Activated CD8-positive, alpha-beta T cell treated with anti-CD3 and anti-CD28 coated beads for 36 hours (primary cell): ENCODE results near the gene RNF157. TPM values are rescaled to one million over a fixed set of nuclear protein-coding genes. Genes with fewer than 3 reads are reported as not detected.

Experiments used
- ATAC-seq: fragments of 200-7000 bp; cut with Tn5 transposase; one replicate; pipeline ENCODE4 v1.10.0; 2021; ENCODE audit warnings: mild to moderate bottlenecking, moderate library complexity
- CTCF ChIA-PET: fragments of 350-600 bp; sonication (Branson Sonifier 250); formaldehyde crosslinking; loops from one replicate; lab custom pipeline; 2021; ENCODE audit warnings: antibody characterized with exemption; lab: Charles Lee
- POLR2A ChIA-PET: fragments of 350-600 bp; sonication (Branson Sonifier 250); formaldehyde crosslinking; loops from one replicate; lab custom pipeline; 2021; ENCODE audit warnings: antibody characterized with exemption; lab: Charles Lee
- DNase-seq: peaks from one replicate; pipeline ENCODE4 v3.0.0-alpha.2; 2020
- H3K27ac Mint-ChIP-seq: one replicate; pipeline ENCODE4 v1.8.0; 2021; ENCODE audit warnings: mild to moderate bottlenecking, mixed read lengths
- H3K27me3 Mint-ChIP-seq: one replicate; pipeline ENCODE4 v1.8.0; 2021; ENCODE audit warnings: mixed read lengths
- H3K36me3 Mint-ChIP-seq: one replicate; pipeline ENCODE4 v1.8.0; 2021; ENCODE audit warnings: low read depth, mixed read lengths
- H3K4me1 Mint-ChIP-seq: one replicate; pipeline ENCODE4 v1.8.0; 2021; ENCODE audit warnings: low read depth, mixed read lengths
- H3K4me3 Mint-ChIP-seq: one replicate; pipeline ENCODE4 v1.8.0; 2021; ENCODE audit warnings: mild to moderate bottlenecking, moderate library complexity, mixed read lengths
- H3K9me3 Mint-ChIP-seq: one replicate; pipeline ENCODE4 v1.8.0; 2021; ENCODE audit warnings: mixed read lengths
- CTCF ChIP-seq: fragments of 200-600 bp; IDR thresholded peaks from one replicate; pipeline ENCODE4 v1.8.0; 2022; ENCODE audit warnings: antibody characterized with exemption, mild to moderate bottlenecking
- intact Hi-C: fragments of 100-400 bp; cut with micrococcal nuclease; formaldehyde crosslinking; loops from one replicate; pipeline ENCODE4 v1.10.0; 2022
- total RNA-seq, 2 experiments: library from RNA; stranded (reverse); gene quantifications; one replicate each; pipeline ENCODE4 v1.2.3, GENCODE V29; 2021

The RNF157 gene
- total RNA-seq, 2 experiments from 2014 or later, result 37.2 to 44.5 TPM

DNA sequence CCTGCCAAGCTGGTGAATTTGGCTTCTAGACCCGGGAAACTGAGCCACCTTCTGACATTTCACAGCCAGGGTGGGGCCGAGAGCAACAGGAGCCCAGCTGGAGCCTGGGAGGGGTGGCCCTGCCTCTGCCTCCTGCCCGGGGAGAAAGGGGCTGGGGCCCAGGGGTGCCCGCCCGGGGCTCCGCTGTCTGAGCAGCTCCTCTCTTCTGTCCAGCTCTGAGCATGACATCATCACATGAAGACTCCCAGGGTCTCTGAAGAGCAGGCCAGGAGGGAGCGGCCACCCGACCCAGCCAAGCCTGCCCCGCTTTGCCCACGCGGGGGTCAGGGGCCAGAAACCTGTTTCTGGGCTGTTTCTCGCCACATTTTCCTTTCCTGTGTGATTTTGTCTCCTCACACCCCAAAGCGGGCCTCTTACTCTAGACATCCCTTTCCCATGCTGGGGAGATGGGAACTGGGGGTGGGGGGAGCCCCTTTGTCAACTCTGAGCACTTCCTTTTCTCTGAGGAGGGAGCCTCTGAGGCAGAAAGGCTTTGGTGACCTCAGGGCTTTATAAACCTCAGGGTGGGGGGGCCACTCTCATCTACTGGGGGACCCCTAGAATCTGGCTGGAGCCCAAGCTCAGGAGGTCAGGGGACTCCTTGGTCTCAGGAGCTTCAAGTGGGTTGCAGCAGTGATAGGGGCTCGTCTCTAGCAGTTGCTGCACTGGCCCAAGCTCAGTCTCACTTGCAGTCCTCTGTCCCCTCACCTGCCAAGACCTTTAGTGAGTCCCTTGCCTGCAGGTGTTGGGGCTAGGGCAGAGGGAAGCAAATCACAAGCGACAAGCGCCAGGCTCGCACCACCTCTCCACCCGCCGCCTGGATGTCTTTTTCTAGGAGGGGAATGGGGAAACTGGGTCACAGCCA, 32.5 kb upstream of the RNF157 start:
- H3K27ac Mint-ChIP-seq, result peak overlapping the region; percentile 99
- intact Hi-C loops, result no loop called here
- ATAC-seq (peak; percentile 46), DNase-seq (peak; percentile 92)
- peaks cover 37% of the 10 kb centered on the region for H3K36me3 Mint-ChIP-seq
- H3K9me3 Mint-ChIP-seq, result no peaks in the 10 kb centered on the region
- no peaks in the 10 kb centered on the region for H3K27me3 Mint-ChIP-seq
- POLR2A ChIA-PET, result interaction anchor here (0.6 to 28.3 kb wide), 22 partner anchors 7 to 219 kb away, joined by 3 to 960 read pairs (median 4); partner anchors contain the start of genes EXOC7, GALR2, RNF157 and SPHK1
- no peak for TF ChIP-seq CTCF
- H3K4me1 Mint-ChIP-seq, result peaks cover 53% of the 10 kb centered on the region
- peak overlapping the region; percentile 96 for H3K4me3 Mint-ChIP-seq
- CTCF ChIA-PET, result interaction anchor here (0.7 to 5.0 kb wide), 11 partner anchors 7 to 377 kb away, joined by 3 to 84 read pairs (median 5); no protein-coding TSS in a partner anchor

- H3K4me1 Mint-ChIP-seq, result peaks cover 47% of the 10 kb centered on the region
- CTCF ChIA-PET, result interaction anchor here (0.7 to 5.0 kb wide), 13 partner anchors 8 to 376 kb away, joined by 3 to 84 read pairs (median 6); no protein-coding TSS in a partner anchor
- peaks cover 45% of the 10 kb centered on the region for H3K36me3 Mint-ChIP-seq
- peak; percentile 97 for DNase-seq
- TF ChIP-seq CTCF, result no peak
- peak overlapping the region; percentile 96 for H3K4me3 Mint-ChIP-seq
- H3K27ac Mint-ChIP-seq, result peak overlapping the region; percentile 99
- POLR2A ChIA-PET, result interaction anchor here (0.6 to 28.3 kb wide), 25 partner anchors 8 to 218 kb away, joined by 3 to 960 read pairs (median 6); partner anchors contain the start of genes EXOC7, GALR2, RNF157 and SRP68
- ATAC-seq, result peak; percentile 64
- no peaks in the 10 kb centered on the region for H3K27me3 Mint-ChIP-seq
- intact Hi-C loops, result no loop called here
- no peaks in the 10 kb centered on the region for H3K9me3 Mint-ChIP-seq
Observed at GRCh38 chr17:76271669-76272540, 31.6 kb upstream of the RNF157 start.

- Mint-ChIP-seq H3K27ac (peak overlapping the region; percentile 99), H3K4me3 (peak overlapping the region; percentile 96), H3K9me3 (no peaks in the 10 kb centered on the region), H3K36me3 (peaks cover 53% of the 10 kb centered on the region), H3K27me3 (no peaks in the 10 kb centered on the region), H3K4me1 (peaks cover 39% of the 10 kb centered on the region)
- ChIA-PET CTCF (interaction anchor here (0.9 to 5.4 kb wide), 12 partner anchors 9 to 150 kb away, joined by 3 to 37 read pairs (median 8); no protein-coding TSS in a partner anchor), POLR2A (interaction anchor here (0.6 to 28.3 kb wide), 20 partner anchors 8 to 217 kb away, joined by 3 to 960 read pairs (median 7); partner anchors contain the start of genes RNF157, SRP68 and UBALD2)
- no peak for TF ChIP-seq CTCF
- ATAC-seq (peak; percentile 2), DNase-seq (peak; percentile 74)
- intact Hi-C loops, result no loop called here
Observed at GRCh38 chr17:76270770-76271668, 30.7 kb upstream of the RNF157 start.

DNA sequence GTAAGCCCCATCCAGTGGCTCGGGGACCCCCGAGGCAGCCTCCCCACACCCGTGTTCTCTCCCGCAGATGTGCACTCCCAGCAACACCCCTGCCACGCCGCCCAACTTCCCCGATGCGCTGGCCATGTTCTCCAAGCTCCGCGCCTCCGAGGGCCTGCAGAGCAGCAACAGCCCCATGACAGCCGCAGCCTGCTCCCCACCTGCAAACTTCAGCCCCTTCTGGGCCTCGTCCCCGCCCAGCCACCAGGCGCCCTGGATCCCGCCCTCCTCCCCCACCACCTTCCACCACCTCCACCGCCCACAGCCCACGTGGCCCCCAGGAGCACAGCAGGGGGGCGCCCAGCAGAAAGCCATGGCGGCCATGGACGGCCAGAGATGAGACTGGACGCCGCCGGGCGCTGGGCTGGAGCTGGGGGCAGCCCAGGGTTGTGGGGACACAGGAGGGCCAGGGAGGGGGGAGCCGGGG, 29.9 kb upstream of the RNF157 start:
- DNase-seq (peak; percentile 81), ATAC-seq (no peak)
- Mint-ChIP-seq H3K27me3 (no peaks in the 10 kb centered on the region), H3K27ac (peak overlapping the region; percentile 99), H3K4me1 (peaks cover 36% of the 10 kb centered on the region), H3K9me3 (no peaks in the 10 kb centered on the region), H3K36me3 (peaks cover 56% of the 10 kb centered on the region), H3K4me3 (peak overlapping the region; percentile 96)
- intact Hi-C loops, result no loop called here
- TF ChIP-seq CTCF, result no peak
- ChIA-PET POLR2A (interaction anchor here (1.0 to 28.3 kb wide), 12 partner anchors 9 to 198 kb away, joined by 3 to 960 read pairs (median 20); partner anchors contain the start of genes FOXJ1, RNF157, SRP68 and UBALD2), CTCF (interaction anchor here (0.9 to 5.4 kb wide), 10 partner anchors 9 to 167 kb away, joined by 3 to 37 read pairs (median 6); partner anchors contain the start of gene EXOC7)
